Osteoblast (primary cell): ENCODE data around the gene SLC35F5. TPM values are rescaled to one million over a fixed set of nuclear protein-coding genes. Genes with fewer than 3 reads are reported as not detected.

Source experiments
- small RNA-seq: library from RNA; depleted of rRNA; stranded (forward); fragments of <200 nt; gene quantifications from one replicate; pipeline ENCODE3, GENCODE V24; 2012
- total RNA-seq: library from RNA; depleted of rRNA; stranded (reverse); fragments of >200 nt; gene quantifications from 2 replicates; pipeline ENCODE4 v1.2.3, GENCODE V29; 2012

Gene SLC35F5
- total RNA-seq, 1 donor, result 245 TPM

Small RNAs within 50 kb of the gene (small RNA-seq; reads per million reads assigned to genes)
- not detected for gene MIR4782
- gene RNU6-744P, result not detected

Other genes starting within 250 kb of the SLC35F5 start
- gene RABL2A, start 129.4 kb downstream of the SLC35F5 start, total RNA-seq, result 9.4 and 20.3 TPM in 2 replicates
- gene ACTR3, start 133.4 kb upstream of the SLC35F5 start, total RNA-seq, result 251 and 315 TPM in 2 replicates